ENCODE results near the gene LAMA2. TPM values are rescaled to one million over a fixed set of nuclear protein-coding genes. Genes with fewer than 3 reads are reported as not detected.

The LAMA2 gene
- total RNA-seq, 1 donor from 2014 or later, result 0.27 TPM

- TF ChIP-seq CTCF (IDR thresholded peaks at IDR 0.05), result no peak
- no peaks in the 10 kb centered on the region for H3K36me3 Mint-ChIP-seq (ENCODE audit: low read depth)
- DNase-seq (no peak), ATAC-seq (ENCODE audit: low read depth) (no peak)
- POLR2A ChIA-PET, result no interaction called here
- H3K27ac Mint-ChIP-seq, result no peak overlapping the region
- no peaks in the 10 kb centered on the region for H3K4me1 Mint-ChIP-seq
- H3K9me3 Mint-ChIP-seq, result no peaks in the 10 kb centered on the region
- CTCF ChIA-PET, result no interaction called here
- H3K27me3 Mint-ChIP-seq, result no peaks in the 10 kb centered on the region
- no peak overlapping the region for H3K4me3 Mint-ChIP-seq
- intact Hi-C loops (cut with micrococcal nuclease), result no loop called here
Measured at GRCh38 chr6:129329678-129330077, 446.7 kb downstream of the LAMA2 start.

- intact Hi-C loops (cut with micrococcal nuclease), result no loop called here
- CTCF ChIA-PET, result interaction anchor here (0.9 kb wide), 1 partner anchor 39 kb away, joined by 3 read pairs; no protein-coding TSS in a partner anchor
- ATAC-seq (ENCODE audit: low read depth), result no peak
Measured at GRCh38 chr6:129331450-129332138, 448.7 kb downstream of the LAMA2 start.

GRCh38 chr6:129335792-129336191 lies 452.9 kb downstream of the LAMA2 start:
- no peaks in the 10 kb centered on the region for H3K36me3 Mint-ChIP-seq (ENCODE audit: low read depth)
- POLR2A ChIA-PET, result no interaction called here
- H3K4me1 Mint-ChIP-seq, result no peaks in the 10 kb centered on the region
- CTCF ChIA-PET, result no interaction called here
- DNase-seq (no peak), ATAC-seq (ENCODE audit: low read depth) (no peak)
- H3K27me3 Mint-ChIP-seq, result peaks cover 3% of the 10 kb centered on the region
- no peak for TF ChIP-seq CTCF (IDR thresholded peaks at IDR 0.05)
- no peak overlapping the region for H3K4me3 Mint-ChIP-seq
- no peak overlapping the region for H3K27ac Mint-ChIP-seq
- intact Hi-C loops (cut with micrococcal nuclease), result no loop called here
- H3K9me3 Mint-ChIP-seq, result no peaks in the 10 kb centered on the region

More at GRCh38 chr6:129331450-129332138, 448.7 kb downstream of the LAMA2 start:
- Mint-ChIP-seq H3K36me3 (ENCODE audit: low read depth) (no peaks in the 10 kb centered on the region), H3K4me1 (no peaks in the 10 kb centered on the region), H3K27me3 (no peaks in the 10 kb centered on the region), H3K4me3 (no peak overlapping the region), H3K27ac (no peak overlapping the region), H3K9me3 (no peaks in the 10 kb centered on the region)
- no peak for DNase-seq
- POLR2A ChIA-PET, result no interaction called here
- no peak for TF ChIP-seq CTCF (IDR thresholded peaks at IDR 0.05)

DNA sequence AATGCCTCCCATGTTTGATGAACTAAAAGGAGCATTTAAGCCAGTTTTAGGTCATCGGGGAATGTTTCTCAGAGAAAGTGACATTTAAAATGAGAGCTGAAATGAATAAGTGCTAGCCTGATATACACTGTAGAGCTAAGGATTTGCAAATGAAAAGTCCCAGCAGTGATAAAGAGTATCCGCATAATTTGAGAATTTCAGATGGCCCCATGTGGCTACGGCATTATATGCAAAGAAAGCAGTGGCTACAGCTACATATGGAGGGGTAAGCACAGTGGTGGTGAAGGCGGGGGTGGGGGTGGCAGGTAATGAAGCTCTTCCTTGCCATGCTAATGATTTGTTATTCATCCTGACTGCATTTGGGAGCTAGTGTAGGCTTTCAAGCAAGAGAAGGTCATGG lies 455.7 kb downstream of the LAMA2 start:
- Mint-ChIP-seq H3K36me3 (ENCODE audit: low read depth) (no peaks in the 10 kb centered on the region), H3K4me3 (no peak overlapping the region), H3K9me3 (no peaks in the 10 kb centered on the region), H3K27ac (no peak overlapping the region), H3K27me3 (peaks cover 3% of the 10 kb centered on the region), H3K4me1 (no peaks in the 10 kb centered on the region)
- ATAC-seq (ENCODE audit: low read depth) (no peak), DNase-seq (no peak)
- intact Hi-C loops (cut with micrococcal nuclease), result no loop called here
- no peak for TF ChIP-seq CTCF (IDR thresholded peaks at IDR 0.05)
- ChIA-PET POLR2A (no interaction called here), CTCF (no interaction called here)

DNA sequence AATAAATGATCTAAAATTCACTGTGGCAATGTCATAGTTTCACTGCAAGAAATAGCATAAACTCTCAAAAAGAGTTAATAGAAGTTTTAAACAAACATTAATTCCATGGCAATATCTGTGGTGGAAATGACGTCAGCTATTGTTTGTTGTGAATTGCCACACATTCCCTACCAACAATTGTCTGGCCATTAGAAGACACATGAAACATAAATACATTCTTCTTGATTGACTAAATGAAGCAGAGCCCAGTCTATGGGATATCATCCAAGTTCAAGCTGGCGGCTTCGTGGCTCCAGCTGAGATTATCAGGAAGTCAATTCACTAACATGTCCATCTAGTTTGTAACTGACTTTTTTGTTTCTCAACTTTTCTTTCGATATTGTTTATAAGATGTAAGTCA lies 458.0 kb downstream of the LAMA2 start:
- DNase-seq, result no peak
- intact Hi-C loops (cut with micrococcal nuclease), result no loop called here
- H3K9me3 Mint-ChIP-seq, result no peaks in the 10 kb centered on the region
- H3K4me1 Mint-ChIP-seq, result no peaks in the 10 kb centered on the region
- no peak for TF ChIP-seq CTCF (IDR thresholded peaks at IDR 0.05)
- ChIA-PET CTCF (no interaction called here), POLR2A (no interaction called here)
- ATAC-seq (ENCODE audit: low read depth), result no peak
- H3K27me3 Mint-ChIP-seq, result peaks cover 3% of the 10 kb centered on the region
- H3K36me3 Mint-ChIP-seq (ENCODE audit: low read depth), result no peaks in the 10 kb centered on the region
- no peak overlapping the region for H3K4me3 Mint-ChIP-seq
- H3K27ac Mint-ChIP-seq, result no peak overlapping the region
